Measurements from ENCODE around the gene NDST3.
"Not testable (repeated sequence)": the region's sequence is repeated elsewhere in the genome, so short reads cannot be mapped to it uniquely, and the experiment has no call there.

GRCh38 chr4:118299619-118300018 is 265.3 kb downstream of the NDST3 start:
- not testable (repeated sequence) for TF ChIP-seq CTCF (IDR thresholded peaks at IDR 0.05; ENCODE audit: insufficient read depth, low read length, poor library complexity, severe bottlenecking); EZH2phosphoT487 (conservative IDR thresholded peaks at IDR 0.05; ENCODE audit: low read length)

All from SU-DHL-6 (cell line).